Stomach (tissue), 9 donors: ENCODE data around the gene ELOVL1. TPM values are rescaled to one million over a fixed set of nuclear protein-coding genes. Genes with fewer than 3 reads are reported as not detected.

ENCODE experiments used
- DNase-seq, 2 donors: peaks; one replicate each; pipeline versions ENCODE4 v3.0.0 to v3.0.0-alpha.2; 2013 to 2019
- H3K27ac ChIP-seq, 5 donors: fragments of 200-600 bp in 4 of 5; sonication (generic) in 4 of 5; one replicate each; pipeline ENCODE4 v1.5.1; 2013 to 2019; ENCODE audit warnings: mild to moderate bottlenecking in 1 of 5, moderate library complexity in 1 of 5
- H3K27me3 ChIP-seq, 3 donors: fragments of 200-600 bp; sonication (generic); one replicate each; pipeline ENCODE4 v1.5.1; 2017 to 2019; ENCODE audit warnings: mixed run types in 1 of 3
- H3K36me3 ChIP-seq, 4 donors: fragments of 200-600 bp; sonication (generic); 1 replicate in 3 of 4; 2 replicates in 1 of 4; pipeline ENCODE4 v1.5.1; 2016 to 2019
- H3K4me1 ChIP-seq, 4 donors: fragments of 200-600 bp; sonication (generic); one replicate each; pipeline ENCODE4 v1.5.1; 2016 to 2019
- H3K4me3 ChIP-seq, 4 donors: fragments of 200-600 bp; sonication (generic) in 3 of 4; one replicate each; pipeline ENCODE4 v1.5.1; 2016 to 2019; ENCODE audit warnings: mild to moderate bottlenecking in 1 of 4
- H3K9me3 ChIP-seq, 4 donors: fragments of 200-600 bp; sonication (generic); one replicate each; pipeline ENCODE4 v1.5.1; 2016 to 2019
- CTCF ChIP-seq, 7 experiments: fragments of 450-650 bp in 4 of 7; fragments of 200-600 bp in 3 of 7; sonication (generic) in 3 of 7; IDR thresholded peaks; one replicate each; pipeline ENCODE4 v1.5.1; 2016 to 2019; ENCODE audit warnings: antibody characterized with exemption in 7 of 7, control low read depth in 2 of 7, mild to moderate bottlenecking in 1 of 7
- EP300 ChIP-seq: sonication (generic); formaldehyde crosslinking; IDR thresholded peaks from one replicate; pipeline ENCODE4 v1.6.1; 2017; ENCODE audit warnings: antibody characterized with exemption
- POLR2A ChIP-seq, 4 donors: fragments of 450-650 bp; IDR thresholded peaks; one replicate each; pipeline ENCODE4 v1.6.1; 2016; ENCODE audit warnings: antibody characterized with exemption in 4 of 4, control low read depth in 2 of 4, mild to moderate bottlenecking in 1 of 4, moderate library complexity in 1 of 4
- POLR2AphosphoS5 ChIP-seq, 3 donors: sonication (generic); formaldehyde crosslinking; IDR thresholded peaks; one replicate each; pipeline ENCODE4 v1.6.1; 2016; ENCODE audit warnings: antibody characterized with exemption in 3 of 3
- WGBS, 5 donors: extraction: QIAGEN DNeasy Blood & Tissue Kit in 3 of 5; methylation state at CpG; one replicate each; pipeline versions ENCODE4 v1.1.5 to v1.1.7; 2013 to 2018; 5-methylcytosine and 5-hydroxymethylcytosine counted together
- intact Hi-C: fragments of 100-400 bp; cut with DNase I; formaldehyde crosslinking; loops from one replicate; pipeline ENCODE4 v1.15.1; 2023; ENCODE audit warnings: low total_unique reads
- polyA plus RNA-seq, 3 donors: library from polyadenylated mRNA; stranded (reverse); fragments of 200-250 nt; gene quantifications; one replicate each; pipeline ENCODE4 v1.2.3, GENCODE V29; 2013
- total RNA-seq, 5 donors: library from RNA; depleted of rRNA; stranded (reverse); fragments of >200 nt; gene quantifications; one replicate each; pipeline versions ENCODE4 v1.1.0 to v1.2.3, GENCODE V29; 2014 to 2016
- donor health status: healthy with polysubstance abuse.
- donor health status: Bipolar disorder and iron deficiency.
- donor health status: healthy.

The ELOVL1 gene
- total and polyA plus RNA-seq, 8 donors = 7.6 to 109 (median 55.7) TPM

GRCh38 chr1:43350976-43351375 lies 16.8 kb downstream of the ELOVL1 start:
- 85 to 95% (median 92%) methylated on average over 1 of the region's 1 CpG for WGBS, 5 donors
- no peak overlapping the region for H3K4me3 ChIP-seq
- H3K9me3 ChIP-seq = no peaks in the 10 kb centered on the region
- H3K27ac ChIP-seq = peak overlapping the region in 2 of 5 donors; percentile 3 to 46
- no peaks in the 10 kb centered on the region for H3K36me3 ChIP-seq
- no peak for DNase-seq
- H3K4me1 ChIP-seq = peaks cover 7 to 27% (median 17%) of the 10 kb centered on the region in 4 donors
- H3K27me3 ChIP-seq = no peaks in the 10 kb centered on the region
- intact Hi-C loops = no loop called here
- no peak for TF ChIP-seq CTCF (IDR thresholded peaks at IDR 0.05)
- no peak for TF ChIP-seq EP300
- TF ChIP-seq POLR2A (IDR thresholded peaks at IDR 0.05) = no peak
- TF ChIP-seq POLR2AphosphoS5 (IDR thresholded peaks at IDR 0.05) = no peak

- DNase-seq = peak in 1 of 2 donors; percentile 65
- no peak for TF ChIP-seq POLR2A (IDR thresholded peaks at IDR 0.05)
- TF ChIP-seq EP300 = no peak
- no peak for TF ChIP-seq CTCF (IDR thresholded peaks at IDR 0.05)
- no peak for TF ChIP-seq POLR2AphosphoS5 (IDR thresholded peaks at IDR 0.05)
- H3K4me3 ChIP-seq = peak overlapping the region; percentile 53 to 55 (median 54)
- H3K27ac ChIP-seq = peak overlapping the region; percentile 88 to 97 (median 93)
- H3K9me3 ChIP-seq = no peaks in the 10 kb centered on the region
- no peaks in the 10 kb centered on the region for H3K36me3 ChIP-seq
- H3K27me3 ChIP-seq = no peaks in the 10 kb centered on the region
- peaks cover 7 to 36% (median 23%) of the 10 kb centered on the region in 4 donors for H3K4me1 ChIP-seq
- WGBS, 5 donors = 28 to 43% (median 32%) methylated on average over 11 of the region's 11 CpGs
- intact Hi-C loops = no loop called here
Observed at GRCh38 chr1:43349594-43350306, 18.1 kb downstream of the ELOVL1 start.

GRCh38 chr1:43348809-43349593 lies 18.8 kb downstream of the ELOVL1 start:
- peak; percentile 49 to 89 (median 88) for TF ChIP-seq POLR2AphosphoS5 (IDR thresholded peaks at IDR 0.05)
- no peak for TF ChIP-seq EP300
- peak in 1 of 4 donors; percentile 24 for TF ChIP-seq POLR2A (IDR thresholded peaks at IDR 0.05)
- H3K4me3 ChIP-seq = peak overlapping the region; percentile 53 to 55 (median 54)
- H3K4me1 ChIP-seq = peaks cover 7 to 43% (median 25%) of the 10 kb centered on the region in 4 donors
- no peaks in the 10 kb centered on the region for H3K9me3 ChIP-seq
- 7 to 25% (median 13%) methylated on average over 26 to 72 of the region's 72 CpGs for WGBS, 5 donors
- no peaks in the 10 kb centered on the region for H3K27me3 ChIP-seq
- peak overlapping the region; percentile 88 to 97 (median 93) for H3K27ac ChIP-seq
- intact Hi-C loops = no loop called here
- peak; percentile 96 to 97 for DNase-seq
- H3K36me3 ChIP-seq = no peaks in the 10 kb centered on the region

GRCh38 chr1:43348343-43348808 lies 19.4 kb downstream of the ELOVL1 start:
- peak overlapping the region; percentile 53 to 55 (median 54) for H3K4me3 ChIP-seq
- TF ChIP-seq POLR2A (IDR thresholded peaks at IDR 0.05) = no peak
- TF ChIP-seq POLR2AphosphoS5 (IDR thresholded peaks at IDR 0.05) = no peak
- peaks cover 7 to 43% (median 25%) of the 10 kb centered on the region in 4 donors for H3K4me1 ChIP-seq
- intact Hi-C loops = no loop called here
- peak in 1 of 2 donors; percentile 84 for DNase-seq
- H3K36me3 ChIP-seq = no peaks in the 10 kb centered on the region
- H3K9me3 ChIP-seq = no peaks in the 10 kb centered on the region
- no peaks in the 10 kb centered on the region for H3K27me3 ChIP-seq
- WGBS, 5 donors = 14 to 37% (median 24%) methylated on average over 9 to 22 of the region's 22 CpGs
- H3K27ac ChIP-seq = peak overlapping the region; percentile 88 to 97 (median 93)

- no peak for TF ChIP-seq EP300
- TF ChIP-seq CTCF (IDR thresholded peaks at IDR 0.05) = no peak
- TF ChIP-seq POLR2AphosphoS5 (IDR thresholded peaks at IDR 0.05) = no peak
- no peak for TF ChIP-seq POLR2A (IDR thresholded peaks at IDR 0.05)
- intact Hi-C loops = no loop called here
- DNase-seq = peak in 1 of 2 donors; percentile 13
- Histone ChIP-seq H3K9me3 (no peaks in the 10 kb centered on the region), H3K36me3 (no peaks in the 10 kb centered on the region), H3K27me3 (no peaks in the 10 kb centered on the region), H3K4me1 (peaks cover 7 to 43% (median 25%) of the 10 kb centered on the region in 4 donors), H3K27ac (no peak overlapping the region), H3K4me3 (no peak overlapping the region)
- WGBS, 5 donors = 91 to 93% (median 91%) methylated on average over 4 to 5 of the region's 5 CpGs
Observed at GRCh38 chr1:43346636-43347035, 21.2 kb downstream of the ELOVL1 start.
